Tongue (tissue), 2 donors: Measurements from ENCODE around the gene CD109. TPM values are rescaled to one million over a fixed set of nuclear protein-coding genes. Genes with fewer than 3 reads are reported as not detected.
"Not testable (repeated sequence)": the region's sequence is repeated elsewhere in the genome, so short reads cannot be mapped to it uniquely, and the experiment has no call there.

Source experiments
- DNase-seq: peaks from one replicate; pipeline ENCODE4 v3.0.0-alpha.2; 2015
- total RNA-seq: library from RNA; depleted of rRNA; stranded (reverse); fragments of >200 nt; gene quantifications from one replicate; pipeline ENCODE4 v1.2.3, GENCODE V29; 2014

CD109 gene
- total RNA-seq, 1 donor from 2014 or later = 29.6 TPM

DNA sequence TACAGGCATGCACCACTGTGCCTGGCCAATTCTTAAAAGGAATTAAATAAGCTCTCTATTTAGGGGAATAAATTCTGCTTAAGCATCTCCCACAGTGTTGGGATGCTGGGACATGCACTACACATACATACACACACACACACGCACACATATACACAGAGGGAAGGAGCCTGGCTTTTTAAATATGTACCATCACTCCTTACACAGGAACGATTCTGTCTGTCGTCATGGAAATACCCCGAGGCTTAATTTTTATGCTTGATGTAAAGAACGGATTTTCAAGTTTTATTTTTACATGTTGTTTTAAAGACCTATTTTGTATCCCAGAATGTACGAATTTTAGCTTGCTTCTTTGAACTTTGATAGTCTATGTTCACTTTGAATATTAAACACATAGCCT is 95.3 kb downstream of the CD109 start:
- peak; percentile 8 for DNase-seq

DNA sequence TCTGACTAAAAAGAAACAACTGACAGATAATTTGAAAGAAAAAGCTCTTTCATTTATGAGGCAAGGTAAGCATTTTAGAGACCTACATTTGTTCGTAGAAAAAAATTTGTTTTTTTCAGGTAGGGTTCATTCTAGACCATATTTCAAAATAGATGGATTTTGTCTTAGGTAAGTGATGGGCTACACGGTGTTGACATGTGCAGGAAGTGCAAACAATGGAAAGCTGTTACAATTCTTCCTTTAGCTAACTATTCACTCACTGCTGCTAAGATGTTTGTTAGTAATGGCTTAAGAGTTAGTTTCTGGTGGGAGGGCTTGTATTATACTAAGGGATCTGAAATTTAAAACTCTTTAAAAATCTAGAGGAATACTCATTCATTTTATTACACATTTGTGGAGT is 96.7 kb downstream of the CD109 start:
- DNase-seq = no peak

DNA sequence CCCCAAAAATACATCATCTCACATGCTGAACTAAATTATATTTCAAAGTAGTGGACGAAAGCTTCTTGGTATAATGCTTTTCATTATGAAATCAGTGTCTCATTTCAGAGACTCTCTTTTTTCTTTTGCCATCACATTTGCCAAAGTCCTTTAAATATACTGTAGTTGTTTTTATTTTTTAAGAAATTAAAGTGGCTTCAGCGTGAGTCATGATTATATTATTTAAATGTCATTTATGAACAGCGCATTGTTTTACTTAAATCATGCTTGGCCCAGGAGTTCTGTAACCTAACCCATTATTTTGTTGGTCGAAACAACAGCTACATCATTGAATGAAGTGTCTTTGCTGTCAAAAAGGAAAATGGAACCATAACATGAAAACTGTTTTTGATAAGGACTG is 100.9 kb downstream of the CD109 start:
- no peak for DNase-seq

DNA sequence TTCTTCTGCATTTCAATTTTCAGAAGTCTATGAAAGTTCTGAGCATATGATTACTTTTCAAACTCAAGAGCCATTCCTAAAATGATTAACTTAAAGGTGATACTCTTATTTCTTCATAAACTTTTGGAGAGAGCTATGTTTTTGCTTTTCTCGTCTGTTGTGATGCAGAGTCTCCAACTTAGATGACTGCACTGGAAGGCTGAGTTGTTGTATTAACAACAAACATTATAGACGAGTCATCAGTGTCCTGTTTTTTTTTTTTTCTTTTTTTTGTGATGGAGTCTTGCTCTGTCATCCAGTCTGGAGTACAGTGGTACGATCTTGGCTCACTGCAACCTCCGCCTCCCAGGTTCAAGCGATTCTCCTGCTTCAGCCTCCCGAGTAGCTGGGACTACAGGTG is 101.9 kb downstream of the CD109 start:
- no peak for DNase-seq

DNA sequence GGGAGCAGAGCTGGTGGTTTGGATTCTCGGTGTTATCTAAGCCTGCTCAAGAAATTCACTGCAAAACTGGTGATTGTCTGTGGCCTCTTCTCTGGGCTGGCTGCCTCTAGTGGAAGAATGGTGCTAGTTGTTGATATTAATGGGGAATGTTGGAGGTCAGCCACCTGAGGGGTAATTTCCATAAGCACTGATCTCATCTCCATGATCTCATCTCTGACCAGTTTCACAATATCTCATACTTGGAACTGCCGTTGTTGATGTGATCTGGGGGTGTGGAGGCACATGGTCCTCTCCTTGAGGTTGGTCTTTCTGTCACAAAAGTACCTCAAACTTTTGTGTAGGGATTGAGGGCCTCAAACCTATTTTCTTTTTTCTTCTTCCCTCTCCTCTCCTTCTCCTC is 102.6 kb downstream of the CD109 start:
- DNase-seq = peak; percentile 26

DNA sequence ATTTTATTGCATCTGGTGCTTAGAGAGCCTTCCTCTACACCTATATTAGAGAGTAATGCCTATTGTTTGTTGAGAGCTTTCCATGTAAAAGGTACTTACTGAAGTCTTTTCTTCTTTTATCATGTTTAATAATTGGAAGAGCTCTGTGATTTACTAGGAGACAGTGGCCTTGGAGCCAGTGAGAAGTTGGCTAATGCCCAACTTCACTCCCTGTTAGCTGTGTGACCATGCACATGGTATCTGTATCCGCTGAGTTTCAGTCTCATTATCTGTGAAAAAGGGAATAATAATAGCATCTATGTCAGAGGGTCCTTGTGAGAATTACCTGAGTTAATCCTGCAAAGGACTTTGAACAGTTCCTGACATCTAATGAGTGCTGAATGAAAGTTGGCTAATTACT is 105.0 kb downstream of the CD109 start:
- no peak for DNase-seq

DNA sequence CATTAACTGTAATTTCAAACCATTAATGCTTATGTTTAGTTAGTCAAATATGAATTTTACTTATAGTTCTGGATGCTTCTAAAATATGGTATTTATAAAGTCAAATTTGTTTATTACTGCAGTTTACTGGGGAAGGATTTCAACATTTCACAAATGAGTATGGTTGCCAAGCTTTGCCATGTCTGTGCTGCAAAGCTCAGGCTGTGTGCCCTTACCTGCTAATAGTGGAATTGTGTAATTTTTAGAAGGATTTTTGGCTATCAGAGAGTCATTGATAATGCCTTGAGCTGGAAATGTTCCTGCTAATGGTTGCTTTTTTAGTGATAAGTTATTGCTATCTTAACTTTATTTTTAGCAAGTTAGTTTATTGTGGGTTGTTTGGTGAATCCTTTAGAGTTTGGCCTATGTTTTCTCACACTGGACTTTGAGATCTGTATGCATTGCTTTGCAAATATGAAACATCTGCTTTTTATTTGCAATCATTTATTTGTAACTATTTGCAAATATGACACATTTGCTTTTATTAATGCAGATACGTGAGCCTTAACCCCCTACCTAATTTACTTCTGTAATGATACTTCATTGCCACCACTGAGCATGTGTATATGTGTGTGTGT is 105.8 kb downstream of the CD109 start:
- no peak for DNase-seq

DNA sequence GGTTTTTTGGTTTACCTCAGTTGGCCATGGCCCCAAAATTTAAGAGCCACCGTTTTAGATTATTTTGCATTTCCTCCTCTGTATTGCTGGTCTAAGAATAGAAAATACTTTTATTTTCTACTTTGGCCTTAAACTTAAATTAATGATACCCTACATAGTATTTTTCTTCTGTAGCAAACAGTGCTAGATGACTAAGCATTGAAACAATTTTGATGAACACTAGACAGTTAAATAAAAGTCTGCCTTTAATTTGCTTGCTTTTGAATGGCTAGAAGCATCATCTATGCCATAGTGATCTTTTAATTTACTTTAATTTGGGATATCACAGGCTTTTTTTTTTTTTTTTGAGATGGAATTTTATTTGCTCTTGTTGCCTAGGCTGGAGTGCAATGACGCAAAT is 106.4 kb downstream of the CD109 start:
- DNase-seq = no peak

DNA sequence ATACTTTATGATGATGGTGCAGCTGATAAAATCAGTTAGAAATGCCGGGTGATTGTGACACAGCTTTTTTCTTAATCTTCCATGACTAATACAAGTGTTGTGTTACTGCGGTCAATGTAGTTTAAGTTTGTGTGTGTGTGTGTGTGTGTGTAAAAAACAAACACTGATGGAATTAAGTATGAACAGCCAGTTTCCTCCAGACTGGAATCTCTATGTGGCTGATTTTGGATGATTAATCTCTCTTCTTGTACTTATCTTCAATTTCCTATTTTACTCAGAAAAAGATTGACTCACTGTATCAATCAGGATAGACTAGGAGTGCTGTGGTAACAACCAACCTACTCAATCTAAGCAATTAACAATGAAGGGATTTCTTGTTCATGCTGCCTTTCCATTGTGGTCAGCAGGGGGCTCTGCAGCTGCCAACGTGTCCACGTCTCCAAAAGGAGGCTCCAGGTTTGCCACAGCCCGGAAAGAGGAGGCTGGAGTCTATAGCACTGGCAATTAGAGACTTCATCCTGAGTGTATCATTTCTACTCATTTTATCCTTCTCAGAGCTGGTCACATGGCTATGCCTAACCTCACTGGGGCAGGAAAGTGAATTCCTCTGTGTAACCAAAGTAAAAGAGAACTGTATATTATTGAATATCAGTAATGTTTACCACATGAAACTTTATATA is 107.7 kb downstream of the CD109 start:
- DNase-seq = peak; percentile 37

DNA sequence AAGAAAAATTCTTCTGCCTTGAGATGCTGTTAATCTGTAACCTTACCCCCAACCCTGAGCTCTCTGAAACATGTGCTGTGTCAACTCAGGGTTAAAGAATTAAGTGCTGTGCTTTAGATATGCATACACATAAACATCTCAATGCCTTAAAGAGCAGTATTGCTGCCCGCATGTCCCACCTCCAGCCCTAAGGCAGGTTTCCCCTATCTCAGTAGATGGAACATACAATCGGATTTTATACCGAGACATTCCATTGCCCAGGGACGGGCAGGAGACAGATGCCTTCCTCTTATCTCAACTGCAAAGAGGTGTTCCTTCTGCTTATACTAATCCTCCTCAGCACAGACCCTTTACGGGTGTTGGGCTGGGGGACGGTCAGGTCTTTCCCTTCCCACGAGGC is 109.2 kb downstream of the CD109 start:
- not testable (repeated sequence) for DNase-seq

DNA sequence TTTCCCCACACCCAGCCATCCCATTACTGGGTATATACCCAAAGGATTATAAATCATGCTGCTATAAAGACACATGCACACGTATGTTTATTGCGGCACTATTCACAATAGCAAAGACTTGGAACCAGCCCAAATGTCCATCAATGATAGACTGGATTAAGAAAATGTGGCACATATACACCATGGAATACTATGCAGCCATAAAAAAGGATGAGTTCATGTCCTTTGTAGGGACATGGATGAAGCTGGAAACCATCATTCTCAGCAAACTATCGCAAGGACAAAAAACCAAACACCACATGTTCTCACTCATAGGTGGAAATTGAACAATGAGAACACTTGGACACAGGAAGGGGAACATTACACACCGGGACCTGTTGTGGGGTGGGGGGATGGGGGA is 110.0 kb downstream of the CD109 start:
- not testable (repeated sequence) for DNase-seq

DNA sequence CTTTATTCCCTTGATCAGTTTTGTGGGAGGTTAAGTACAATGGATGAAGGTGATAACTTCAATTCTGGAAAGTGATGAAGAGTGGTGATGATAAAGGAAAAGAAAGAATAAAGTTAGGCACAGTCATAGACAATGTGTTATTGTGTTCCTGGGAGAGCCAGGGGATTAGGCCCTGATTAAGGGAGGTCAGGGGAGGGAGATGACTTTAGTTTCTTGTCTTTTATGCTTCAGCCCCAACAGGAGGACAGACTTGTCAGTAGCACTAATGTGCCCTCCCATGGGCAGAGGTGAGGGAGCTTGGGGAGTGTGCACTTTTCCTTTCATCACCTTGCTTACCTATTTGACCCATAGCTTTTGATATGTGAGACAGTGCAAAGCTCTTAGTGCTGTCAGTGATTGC is 115.7 kb downstream of the CD109 start:
- DNase-seq = no peak

DNA sequence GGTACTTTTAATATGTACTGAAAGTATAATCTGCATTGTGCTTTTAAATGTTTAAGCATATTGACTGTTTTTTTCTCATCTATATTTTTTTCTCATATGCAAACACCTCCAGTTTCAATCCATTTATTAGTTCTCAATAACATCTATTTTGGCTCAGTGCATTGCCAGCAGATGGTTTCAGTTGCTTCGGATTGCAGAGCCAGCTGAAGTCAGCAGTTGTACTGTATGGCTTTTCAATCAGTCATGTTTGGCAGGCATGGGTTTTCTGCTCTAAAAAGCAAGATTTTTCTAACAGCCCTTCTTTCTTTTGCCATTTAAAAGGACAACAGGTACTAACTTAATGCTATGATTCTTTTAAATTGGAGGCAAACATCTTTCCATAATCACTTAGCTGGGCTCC is 121.2 kb downstream of the CD109 start:
- DNase-seq = no peak

DNA sequence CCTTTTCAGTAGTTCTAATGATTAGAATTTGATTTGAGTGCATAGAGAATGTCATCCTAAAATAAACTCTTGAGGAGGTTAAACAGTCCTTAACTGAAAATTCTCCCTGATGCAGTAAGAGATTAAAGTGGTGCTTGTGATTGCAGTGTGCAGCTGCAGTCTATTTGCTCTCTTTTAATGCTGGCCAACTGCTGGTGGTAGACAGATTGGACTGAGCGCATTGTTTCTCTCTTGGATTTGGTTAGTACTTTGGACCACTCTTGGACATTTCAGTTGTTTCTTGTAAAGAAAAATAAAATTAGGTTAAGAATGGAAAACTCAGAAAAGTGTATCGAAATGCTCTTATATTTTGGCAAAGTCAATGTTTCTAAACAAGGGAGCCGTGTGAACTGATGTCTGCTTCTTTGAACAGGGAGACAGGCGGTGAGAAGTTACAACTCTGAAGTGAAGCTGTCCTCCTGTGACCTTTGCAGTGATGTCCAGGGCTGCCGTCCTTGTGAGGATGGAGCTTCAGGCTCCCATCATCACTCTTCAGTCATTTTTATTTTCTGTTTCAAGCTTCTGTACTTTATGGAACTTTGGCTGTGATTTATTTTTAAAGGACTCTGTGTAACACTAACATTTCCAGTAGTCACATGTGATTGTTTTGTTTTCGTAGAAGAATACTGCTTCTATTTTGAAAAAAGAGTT is 127.2 kb downstream of the CD109 start:
- DNase-seq = peak; percentile 36

DNA sequence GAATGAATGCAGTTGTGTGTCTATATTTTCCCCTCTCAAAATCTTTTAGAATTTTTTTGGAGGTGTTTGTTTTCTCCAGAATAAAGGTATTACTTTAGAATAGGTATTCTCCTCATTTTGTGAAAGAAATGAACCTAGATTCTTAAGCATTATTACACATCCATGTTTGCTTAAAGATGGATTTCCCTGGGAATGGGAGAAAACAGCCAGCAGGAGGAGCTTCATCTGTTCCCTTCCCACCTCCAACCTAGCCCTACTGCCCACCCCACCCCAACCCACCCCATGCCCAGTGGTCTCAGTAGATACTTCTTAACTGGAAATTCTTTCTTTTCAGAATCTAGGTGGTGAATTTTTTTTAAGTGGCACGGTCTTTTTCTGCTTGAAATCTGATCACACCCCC is 127.8 kb downstream of the CD109 start:
- no peak for DNase-seq

DNA sequence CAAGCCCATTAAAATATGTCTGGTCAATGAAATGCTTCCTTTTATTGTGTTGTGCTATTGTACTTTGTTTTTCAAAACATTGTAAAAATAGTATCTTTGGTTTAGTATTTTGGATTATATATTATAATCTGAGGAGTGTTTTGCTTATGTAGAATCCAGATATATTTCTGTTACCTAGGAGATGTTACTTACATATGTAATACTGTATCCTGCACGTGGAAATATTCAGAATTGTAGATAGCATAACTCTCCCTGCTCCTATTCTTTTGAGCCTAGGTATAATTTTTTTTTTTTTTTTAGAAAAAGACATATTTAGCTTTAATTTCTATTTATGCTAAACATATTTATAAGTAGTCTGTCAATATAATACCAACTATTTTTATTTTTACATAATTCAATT is 130.6 kb downstream of the CD109 start:
- no peak for DNase-seq

DNA sequence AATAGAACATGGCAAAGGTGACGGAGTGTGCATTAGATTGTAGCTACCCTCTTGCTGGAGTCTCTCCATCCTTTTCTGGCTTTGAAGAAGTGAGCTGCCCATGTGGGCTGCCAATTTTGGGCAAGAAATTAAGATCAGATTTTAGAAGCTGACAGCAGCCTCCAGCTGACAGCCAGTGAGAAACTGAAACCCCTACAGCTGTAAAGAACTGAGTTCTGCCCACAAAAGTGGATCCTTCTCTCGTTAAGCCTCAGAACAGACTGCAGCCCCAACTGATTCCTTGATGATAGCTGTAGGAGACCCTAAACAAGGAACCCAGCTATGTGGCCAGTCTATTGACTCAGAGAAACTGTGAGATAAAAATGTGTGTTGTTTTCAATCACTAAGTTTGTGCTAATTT is 134.1 kb downstream of the CD109 start:
- no peak for DNase-seq

DNA sequence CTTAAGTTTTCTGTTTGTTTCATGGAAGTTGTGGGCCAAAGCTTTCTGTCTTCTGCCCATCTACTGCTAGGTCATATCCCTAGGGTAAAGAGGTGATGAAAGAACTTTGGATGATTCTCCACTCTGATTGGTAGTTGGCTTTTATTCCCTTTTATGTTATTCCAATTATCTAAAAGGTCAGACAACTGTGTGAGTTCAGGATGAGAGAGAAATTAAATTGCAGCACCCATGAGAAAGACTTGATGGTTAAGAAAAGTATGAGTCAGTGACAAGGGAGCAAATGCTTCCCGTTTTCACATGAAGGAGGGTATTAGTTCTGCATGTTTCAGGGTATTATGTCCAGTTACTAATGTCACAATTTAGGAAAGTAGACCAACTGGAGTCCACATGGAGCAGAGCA is 136.3 kb downstream of the CD109 start:
- no peak for DNase-seq

DNA sequence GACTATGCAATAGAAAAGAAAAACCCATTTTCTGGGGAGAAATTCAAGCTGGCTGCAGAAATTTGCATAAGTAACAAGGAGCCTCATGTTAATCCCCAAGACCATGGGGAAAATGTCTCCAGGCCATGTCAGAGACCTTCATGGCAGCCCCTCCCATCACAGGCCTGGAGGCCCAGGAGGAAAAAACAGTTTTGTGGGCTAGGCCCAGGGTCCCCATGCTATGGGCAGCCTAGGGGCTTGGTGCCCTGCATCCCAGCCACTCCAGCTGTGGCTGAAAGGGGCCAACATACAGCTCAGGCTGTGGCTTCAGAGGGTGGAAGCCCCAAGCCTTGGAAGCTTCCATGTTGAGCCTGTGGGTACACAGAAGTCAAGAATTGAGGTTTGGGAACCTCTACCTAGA is 148.7 kb downstream of the CD109 start:
- DNase-seq = not testable (repeated sequence)

DNA sequence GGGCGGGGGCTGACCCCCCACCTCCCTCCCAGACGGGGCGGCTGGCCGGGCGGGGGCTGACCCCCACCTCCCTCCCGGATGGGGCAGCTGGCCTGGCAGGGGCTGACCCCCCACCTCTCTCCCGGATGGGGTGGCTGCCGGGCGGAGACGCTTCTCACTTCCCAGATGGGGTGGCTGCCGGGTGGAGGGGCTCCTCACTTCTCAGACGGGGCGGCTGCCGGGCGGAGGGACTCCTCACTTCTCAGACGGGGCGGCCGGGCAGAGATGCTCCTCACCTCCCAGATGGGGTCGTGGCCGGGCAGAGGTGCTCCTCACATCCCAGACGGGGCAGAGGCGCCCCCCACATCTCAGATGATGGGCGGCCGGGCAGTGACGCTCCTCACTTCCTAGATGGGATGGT is 155.0 kb downstream of the CD109 start:
- not testable (repeated sequence) for DNase-seq

DNA sequence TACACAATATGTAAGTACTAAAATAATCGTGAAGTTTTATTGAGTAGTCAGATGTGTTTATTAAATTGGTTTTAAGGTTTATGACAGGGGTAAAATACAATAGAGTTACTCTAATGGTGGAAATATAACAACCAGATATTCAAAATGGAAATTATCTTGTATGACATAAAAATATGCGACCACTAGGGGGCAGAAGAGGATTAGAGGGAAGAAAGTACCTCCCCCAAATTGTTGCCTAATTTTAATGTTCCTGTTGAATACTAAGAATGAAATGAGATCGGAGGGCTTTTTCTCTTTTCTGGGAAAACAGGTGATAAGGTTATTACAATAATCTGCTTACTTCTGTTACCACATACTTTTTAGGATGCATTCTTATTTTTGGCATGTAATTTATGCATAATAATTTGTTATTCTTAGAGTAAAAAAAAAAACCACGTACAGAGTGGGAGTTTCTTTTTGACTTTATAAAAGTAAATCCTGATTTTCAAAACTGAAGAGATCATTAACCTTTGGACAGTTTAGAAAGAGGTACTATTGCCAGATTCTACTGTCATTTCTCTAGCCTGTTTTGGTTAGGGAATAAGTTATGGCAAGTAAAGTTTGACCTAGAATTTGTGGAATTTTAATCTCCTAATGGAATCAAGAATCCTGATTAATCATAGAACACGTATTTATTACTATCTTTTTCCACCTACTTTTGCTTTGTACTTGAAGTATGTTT is 159.2 kb downstream of the CD109 start:
- DNase-seq = peak; percentile 89

DNA sequence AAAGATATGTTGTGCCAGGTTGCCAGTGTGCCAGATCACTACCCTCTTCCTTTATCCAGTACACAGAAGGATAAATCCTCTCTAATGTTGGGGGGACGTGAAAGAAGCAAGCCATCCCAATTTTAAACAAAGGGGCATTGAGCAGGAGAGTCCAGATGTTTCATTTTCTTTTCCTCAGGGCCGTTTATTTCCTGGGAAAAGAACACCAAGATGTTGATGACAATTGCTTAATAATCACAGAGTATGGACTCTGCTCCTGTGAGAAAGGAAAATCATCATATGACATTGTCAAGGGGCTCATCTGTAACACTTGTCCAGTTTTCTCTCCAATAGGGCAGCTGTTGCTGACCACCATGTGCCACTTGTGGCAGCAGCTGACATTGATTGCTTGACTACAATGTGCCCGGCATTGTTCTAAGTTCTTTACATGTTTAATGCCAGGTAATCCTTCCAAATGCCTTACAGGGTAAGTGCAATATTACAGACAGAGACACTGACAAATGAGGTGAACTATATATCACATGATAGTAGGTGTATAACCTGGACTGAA is 161.4 kb downstream of the CD109 start:
- DNase-seq = peak; percentile 7

DNA sequence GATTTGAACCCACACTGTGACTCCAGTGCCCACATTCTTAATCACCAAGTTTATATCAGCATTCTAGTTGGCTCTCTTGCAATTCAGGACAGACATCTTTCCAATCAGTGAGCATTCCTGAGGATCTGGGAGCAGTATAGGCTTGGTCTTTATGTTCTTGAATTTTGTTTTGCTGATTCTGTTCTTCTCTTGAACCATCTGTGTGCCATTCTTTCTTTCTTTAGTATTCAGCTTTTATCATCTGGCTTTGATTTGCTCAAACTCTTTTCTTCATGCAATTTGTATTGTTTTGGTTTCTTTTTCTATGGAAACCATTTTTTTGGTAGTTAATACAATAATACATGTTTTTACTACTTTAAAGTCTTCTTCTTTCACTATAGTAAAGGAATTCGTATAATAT is 162.4 kb downstream of the CD109 start:
- no peak for DNase-seq
